GM20431 (cell line): ENCODE measurements around the gene LAYN.

ENCODE experiments used
- in situ Hi-C: fragments of 300-500 bp; cut with MseI, MboI; formaldehyde crosslinking; loops from one replicate; pipeline ENCODE4 v1.15.0; 2020; ENCODE audit warnings: low sequenced_read_pairs; ENCODE audit not compliant: unreplicated experiment

LAYN gene

GRCh38 chr11:111530091-111530490 lies 10.4 kb upstream of the LAYN start:
- in situ Hi-C loops: no loop called here

GRCh38 chr11:111531136-111531535 lies 9.4 kb upstream of the LAYN start:
- in situ Hi-C loops: no loop called here

GRCh38 chr11:111531687-111532364 lies 8.7 kb upstream of the LAYN start:
- in situ Hi-C loops: no loop called here

DNA sequence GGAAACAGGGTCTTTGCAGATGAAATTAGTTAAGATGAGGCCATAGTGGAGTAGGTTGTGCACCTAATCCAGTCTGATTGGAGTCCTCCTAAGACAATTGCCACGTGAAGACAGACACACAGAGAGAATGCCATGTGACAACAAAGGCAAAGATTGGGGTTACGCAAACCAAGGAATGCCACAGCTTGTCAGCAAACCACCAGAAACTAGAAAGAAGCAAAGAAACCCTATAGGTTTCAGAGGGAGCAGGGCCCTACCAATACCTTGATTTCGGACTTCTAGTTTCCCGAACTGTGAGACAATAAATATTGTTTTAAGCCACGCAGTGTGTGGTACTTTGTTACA lies 8.2 kb upstream of the LAYN start:
- in situ Hi-C loops: no loop called here

- in situ Hi-C loops: no loop called here
These were observed 5.2 kb upstream of the LAYN start for GRCh38 chr11:111535281-111535680.

GRCh38 chr11:111537336-111537860 lies 3.1 kb upstream of the LAYN start:
- in situ Hi-C loops: no loop called here

GRCh38 chr11:111538407-111539114 lies 2.0 kb upstream of the LAYN start:
- in situ Hi-C loops: no loop called here

- in situ Hi-C loops: no loop called here
These were observed 950 bp upstream of the LAYN start for GRCh38 chr11:111539426-111540113.

DNA sequence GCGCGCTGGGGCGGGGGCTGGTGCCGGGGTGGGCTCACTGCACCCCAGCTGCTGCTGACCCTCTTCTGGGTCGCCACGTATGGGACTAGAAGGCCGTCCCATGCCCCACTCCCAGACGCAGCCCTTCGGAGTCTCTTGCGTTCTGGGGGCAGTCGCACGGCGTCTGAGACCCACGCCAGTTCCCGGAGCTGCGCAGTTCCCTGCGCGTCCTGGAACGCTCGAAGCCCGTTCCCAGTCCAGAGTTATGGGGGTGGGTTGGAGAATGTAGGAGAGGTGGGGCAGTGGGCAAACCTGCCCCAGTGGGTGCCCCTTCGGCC lies 375 bp downstream of the LAYN start:
- in situ Hi-C loops: no loop called here

GRCh38 chr11:111541254-111542061 lies 938 bp downstream of the LAYN start:
- in situ Hi-C loops: no loop called here

- in situ Hi-C loops: no loop called here
These were observed 2.2 kb downstream of the LAYN start for GRCh38 chr11:111542606-111543275.

DNA sequence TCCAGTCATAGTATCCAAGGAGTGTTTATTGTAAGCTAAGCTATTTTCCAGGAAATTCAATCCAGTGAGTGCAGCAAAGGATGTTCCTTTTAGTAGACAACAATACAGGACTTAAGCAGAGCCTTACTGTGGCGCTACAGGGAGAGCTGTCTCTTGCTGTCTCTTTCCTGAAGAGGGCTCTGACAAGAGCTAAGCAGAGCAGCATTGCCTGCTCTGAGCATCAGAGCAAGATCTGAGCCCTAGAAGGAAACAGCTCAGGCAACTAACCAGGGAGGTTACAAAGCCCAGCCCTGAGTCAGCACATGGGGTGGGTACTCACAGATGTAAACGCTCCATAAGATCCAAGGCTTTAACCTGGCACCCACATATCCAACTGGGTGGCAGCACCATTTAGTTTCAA lies 8.0 kb downstream of the LAYN start:
- in situ Hi-C loops: no loop called here

GRCh38 chr11:111549196-111549868 lies 8.8 kb downstream of the LAYN start:
- in situ Hi-C loops: no loop called here

DNA sequence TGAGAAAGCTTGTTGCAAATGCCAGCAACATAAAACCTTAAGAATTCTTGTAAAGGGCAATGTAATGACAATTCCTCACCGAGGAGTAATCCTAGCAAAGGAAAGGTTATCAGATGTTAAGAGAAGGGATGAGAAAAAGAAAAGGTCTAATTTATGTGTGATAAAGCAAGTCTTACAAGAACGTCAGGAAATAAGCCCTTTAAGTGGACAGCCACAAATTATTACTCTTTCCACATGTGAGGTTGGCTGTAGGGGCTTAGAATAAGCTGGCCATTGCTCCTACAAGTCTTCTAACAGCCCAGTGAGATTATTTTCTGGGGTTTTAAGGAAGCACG lies 9.3 kb downstream of the LAYN start:
- in situ Hi-C loops: no loop called here

- in situ Hi-C loops: no loop called here
These were observed 9.7 kb downstream of the LAYN start for GRCh38 chr11:111550258-111550657.

- in situ Hi-C loops: no loop called here
These were observed 14.0 kb downstream of the LAYN start for GRCh38 chr11:111554532-111554931.

GRCh38 chr11:111555255-111555654 lies 14.7 kb downstream of the LAYN start:
- in situ Hi-C loops: no loop called here

- in situ Hi-C loops: no loop called here
These were observed 17.0 kb downstream of the LAYN start for GRCh38 chr11:111557425-111558111.
